Measurements from ENCODE around the gene ATP10D. TPM values are rescaled to one million over a fixed set of nuclear protein-coding genes. Genes with fewer than 3 reads are reported as not detected.
A peak's percentile ranks its signal among the peaks of the same experiment; 100 is the strongest.

ATP10D gene
- 15.7 TPM for total RNA-seq
- long read RNA-seq, partial matches to known transcripts, result 3 of 6 reads
- long read RNA-seq, other reads (novel, unspliced or antisense), result 3 of 6 reads

DNA sequence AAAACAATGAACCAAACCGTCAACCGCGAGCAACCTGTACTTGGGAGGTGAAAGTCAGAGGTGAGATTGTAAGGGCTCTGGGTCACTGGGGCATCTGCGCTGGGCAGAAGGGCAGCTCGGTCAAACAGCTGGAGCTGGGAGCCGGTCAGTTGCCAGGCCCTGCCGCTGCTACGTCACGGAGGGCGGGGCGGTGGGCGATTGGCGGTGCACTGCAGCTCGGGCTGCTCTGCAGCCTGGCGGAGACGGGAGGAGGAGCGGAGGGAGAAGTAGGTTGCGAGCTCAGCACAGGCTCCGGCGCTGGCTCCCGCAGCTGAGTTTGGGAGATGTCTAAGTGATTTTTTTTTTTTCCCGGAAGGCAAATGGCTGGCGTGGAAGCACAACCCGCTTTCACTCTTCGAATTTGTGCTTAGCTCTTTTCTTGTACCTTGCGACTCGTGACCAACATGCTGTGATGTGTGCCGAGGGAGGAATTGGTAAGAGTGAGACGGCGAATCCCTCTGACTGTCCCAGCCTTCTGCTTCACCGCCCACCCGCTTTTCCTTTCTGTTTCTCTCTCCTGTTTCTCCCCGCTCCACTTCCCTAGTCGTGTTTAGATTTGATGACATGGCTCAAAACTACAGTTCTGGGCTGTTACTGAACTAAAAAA is at the start of gene ATP10D:
ATP10D (plus strand) TSS at position 229 of the 646 bp plus-strand sequence. CDS start 27,266 bp downstream, outside the sequence.
- DNase-seq (ENCODE audit: low spot score), result peak; percentile 99

- no peak for DNase-seq (ENCODE audit: low spot score)
Observed at GRCh38 chr4:47442980-47443379, 42.1 kb upstream of the ATP10D start.

GRCh38 chr4:47444031-47444430 is 41.0 kb upstream of the ATP10D start:
- DNase-seq (ENCODE audit: low spot score), result no peak

DNA sequence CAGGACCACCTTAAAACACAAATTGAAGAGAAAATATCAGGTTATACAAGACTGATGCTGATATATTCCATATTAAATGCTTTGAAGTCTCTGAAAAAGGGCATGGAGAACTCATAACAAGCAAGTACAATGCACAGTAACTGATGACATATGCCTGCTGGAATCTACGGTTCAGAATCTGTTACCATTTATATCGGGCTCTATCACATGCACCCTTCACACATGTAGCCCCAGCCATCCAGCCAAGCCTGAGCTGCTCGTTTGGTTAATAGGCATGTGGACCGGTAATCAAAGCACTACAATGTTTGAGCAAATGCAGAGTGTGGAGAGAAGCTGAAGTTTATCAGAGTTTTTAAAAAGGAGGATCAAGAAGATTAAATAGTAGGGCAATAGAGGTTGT is 33.4 kb upstream of the ATP10D start:
- DNase-seq (ENCODE audit: low spot score), result no peak

- no peak for DNase-seq (ENCODE audit: low spot score)
Observed at GRCh38 chr4:47462799-47463234, 22.3 kb upstream of the ATP10D start.

- DNase-seq (ENCODE audit: low spot score), result peak; percentile 99
Observed at GRCh38 chr4:47463235-47463956, 21.7 kb upstream of the ATP10D start, which contains the start of gene COMMD8. Gene COMMD8, minus strand, starts transcription at chr4:47463702. Its CDS starts 51 bp downstream, at chr4:47463651.

GRCh38 chr4:47465004-47465403 is 20.1 kb upstream of the ATP10D start:
- DNase-seq (ENCODE audit: low spot score), result no peak

DNA sequence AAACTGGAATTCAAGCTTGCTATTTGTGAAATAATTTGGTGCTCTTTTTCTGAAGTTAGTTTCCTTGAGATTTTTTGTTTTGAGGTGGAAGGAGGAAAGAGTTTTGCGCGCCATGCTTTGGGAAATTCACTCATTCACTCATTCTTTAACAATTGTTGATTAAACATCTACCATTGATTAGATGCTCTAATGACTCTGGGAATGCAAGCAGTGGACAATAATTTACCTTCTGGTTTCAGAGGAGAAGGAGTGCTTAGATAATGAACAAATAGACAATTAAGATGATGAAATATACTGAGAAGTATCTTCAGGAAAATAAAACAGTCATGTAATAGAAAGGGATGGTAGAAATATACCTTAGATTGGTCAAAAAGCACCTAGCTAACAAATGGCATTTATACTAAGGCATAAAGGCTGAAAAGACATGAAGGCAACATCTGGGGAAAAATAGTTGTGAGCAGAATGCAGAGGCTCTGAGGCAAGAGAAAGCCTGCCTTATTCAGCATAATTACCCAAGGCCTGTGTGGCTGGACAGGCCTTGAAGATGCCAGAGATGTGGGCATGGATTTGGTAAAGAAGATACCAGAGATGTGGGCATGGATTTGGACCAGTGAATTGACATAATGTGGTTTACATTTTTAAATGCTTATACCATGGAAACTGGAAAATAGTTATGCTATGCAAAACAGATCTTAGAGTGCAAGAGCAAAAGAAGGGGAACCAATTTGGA is 18.9 kb upstream of the ATP10D start:
- DNase-seq (ENCODE audit: low spot score), result no peak

GRCh38 chr4:47468706-47469365 is 16.2 kb upstream of the ATP10D start:
- no peak for DNase-seq (ENCODE audit: low spot score)

GRCh38 chr4:47469951-47470350 is 15.1 kb upstream of the ATP10D start:
- no peak for DNase-seq (ENCODE audit: low spot score)

GRCh38 chr4:47471064-47471463 is 14.0 kb upstream of the ATP10D start:
- no peak for DNase-seq (ENCODE audit: low spot score)

DNA sequence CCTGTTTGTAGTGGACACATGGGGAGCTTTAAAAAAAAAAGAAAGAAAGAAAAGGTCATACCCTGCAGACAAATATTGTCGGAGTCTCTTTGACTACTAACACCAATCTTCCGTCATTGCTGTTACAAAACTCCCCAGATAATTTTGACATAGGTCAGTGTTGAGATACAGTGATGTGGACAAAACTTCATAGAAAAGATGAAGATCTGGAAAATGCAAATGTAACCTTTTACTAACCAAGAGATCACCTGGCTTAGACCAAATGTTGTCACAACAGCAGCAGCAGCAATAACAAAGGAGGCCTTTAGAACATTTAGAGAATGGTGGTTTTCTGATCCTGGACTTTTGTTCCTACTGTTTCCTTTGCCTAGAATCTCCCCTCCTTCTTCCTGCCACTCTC is 13.5 kb upstream of the ATP10D start:
- no peak for DNase-seq (ENCODE audit: low spot score)

DNA sequence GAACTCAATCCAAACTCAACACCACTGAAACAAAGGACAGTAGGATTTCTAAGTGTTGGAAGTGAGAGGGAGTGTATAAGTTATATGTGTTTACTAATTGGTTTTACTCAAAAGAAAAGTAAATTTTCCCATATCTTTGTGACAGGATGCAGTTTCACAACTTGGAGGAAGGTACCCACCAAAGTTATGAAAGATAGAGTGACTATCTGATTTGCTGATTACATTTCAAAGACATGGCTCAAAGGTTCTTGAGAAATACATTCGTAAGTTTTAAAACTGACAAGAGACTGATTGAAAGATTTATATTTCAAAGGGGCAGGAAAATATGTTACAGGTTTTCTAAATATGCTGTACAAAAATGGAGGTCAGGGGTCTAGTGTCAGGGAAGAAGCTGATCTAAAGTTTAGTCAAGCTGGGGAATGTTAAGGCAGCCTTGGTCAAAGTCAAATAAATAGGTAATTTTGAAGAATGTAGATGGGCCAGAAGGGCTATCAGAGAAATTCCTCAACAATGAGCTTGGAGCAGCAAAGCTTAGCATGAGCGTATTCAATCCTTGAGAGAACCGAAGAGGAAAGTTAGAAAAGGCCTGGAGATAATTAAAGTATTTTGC is 11.8 kb upstream of the ATP10D start:
- no peak for DNase-seq (ENCODE audit: low spot score)

- no peak for DNase-seq (ENCODE audit: low spot score)
Observed at GRCh38 chr4:47474799-47475198, 10.3 kb upstream of the ATP10D start.

DNA sequence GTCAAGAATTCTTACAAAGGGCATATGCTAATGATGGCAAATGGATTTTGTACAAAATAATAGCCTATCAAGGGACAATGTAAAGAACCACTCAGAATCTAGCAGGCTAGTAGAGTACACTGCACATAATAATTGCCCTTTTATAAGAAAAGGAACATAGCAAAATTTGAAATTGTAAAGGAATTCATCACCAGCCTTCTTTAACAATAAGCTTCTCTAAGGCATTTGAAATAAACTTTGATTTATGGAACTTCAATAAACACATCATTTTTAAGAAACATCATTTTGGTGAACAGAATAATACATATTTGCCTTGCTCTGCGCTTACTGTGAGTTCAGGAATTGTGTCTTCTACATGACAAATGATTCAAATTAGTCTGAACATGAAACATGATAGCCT is 9.7 kb upstream of the ATP10D start:
- DNase-seq (ENCODE audit: low spot score), result no peak

DNA sequence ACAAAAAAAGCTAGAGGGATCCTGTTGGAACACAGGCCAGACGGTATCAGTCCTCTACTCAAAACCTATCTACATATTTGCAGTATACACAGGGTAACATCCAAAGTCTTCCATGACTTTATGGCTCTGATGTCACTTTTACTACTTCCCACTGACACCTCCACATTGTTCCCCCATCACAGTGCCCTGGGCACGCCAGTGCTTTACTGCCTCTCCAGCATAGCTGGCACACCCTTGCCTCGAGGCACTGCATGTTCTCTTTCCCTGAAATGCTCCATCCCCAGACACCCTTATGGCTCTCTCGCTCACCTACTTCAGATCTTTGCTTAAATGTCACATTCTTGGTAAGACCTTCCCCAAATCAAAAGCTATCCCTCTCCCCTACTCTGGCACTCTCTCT is 6.3 kb upstream of the ATP10D start:
- no peak for DNase-seq (ENCODE audit: low spot score)

- DNase-seq (ENCODE audit: low spot score), result no peak
Observed at GRCh38 chr4:47482326-47482725, 2.7 kb upstream of the ATP10D start.

DNA sequence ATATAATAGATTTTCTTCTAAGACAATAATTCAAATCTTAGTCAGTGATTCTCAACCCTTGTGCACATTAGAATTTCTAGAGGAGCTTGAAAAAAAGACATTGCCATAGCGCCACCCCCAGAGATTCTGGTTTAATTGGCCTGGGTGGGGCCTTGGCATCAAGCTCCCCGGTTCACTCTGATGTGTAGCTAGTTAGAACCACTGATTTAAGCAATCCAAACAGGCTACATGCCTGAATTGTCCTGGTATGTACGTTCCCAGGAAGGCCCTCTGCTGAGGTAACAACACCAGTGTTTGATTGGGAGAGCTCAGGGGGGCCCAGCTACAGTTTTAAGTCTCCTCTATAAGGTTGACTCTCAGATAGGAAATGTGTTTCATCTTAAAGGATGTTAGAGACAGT is 1.3 kb upstream of the ATP10D start:
- no peak for DNase-seq (ENCODE audit: low spot score)

DNA sequence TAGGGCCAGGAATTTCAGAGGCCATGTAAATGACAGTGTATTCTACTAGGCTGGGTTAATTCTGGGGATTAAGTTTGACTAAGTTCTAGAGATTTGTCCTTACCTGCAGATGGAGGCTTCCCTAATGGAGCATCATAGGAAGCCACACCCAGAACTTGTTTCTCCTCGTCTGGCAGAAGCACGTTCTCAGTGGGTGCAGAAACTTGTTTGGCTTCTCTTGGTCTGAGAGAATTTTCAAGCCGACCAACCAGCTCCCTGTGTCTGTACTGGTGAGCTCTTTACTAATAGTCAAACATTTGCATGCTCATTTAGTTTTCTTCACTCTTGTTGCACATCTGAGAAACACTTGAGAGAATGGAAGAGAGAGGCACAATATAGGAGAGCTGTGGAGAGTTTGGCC is 907 bp upstream of the ATP10D start:
- DNase-seq (ENCODE audit: low spot score), result no peak

DNA sequence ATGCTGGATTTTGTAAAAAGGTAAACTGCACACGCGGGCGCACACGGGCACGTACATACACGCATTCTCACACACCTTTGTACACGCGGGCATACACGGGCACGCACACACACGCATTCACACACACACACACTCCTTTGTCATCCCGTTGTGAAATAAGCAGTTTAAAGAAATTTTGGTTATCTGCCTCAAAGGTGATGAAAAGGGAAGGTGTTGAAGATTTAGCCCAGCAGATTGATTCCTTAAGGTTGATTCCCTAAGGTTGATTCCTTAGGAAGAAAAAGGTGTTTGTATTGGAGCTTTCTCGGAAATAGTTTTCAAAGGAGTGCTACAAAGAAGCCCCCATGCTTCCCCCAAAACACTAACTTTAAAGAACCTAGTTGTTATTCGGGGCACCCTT is 693 bp downstream of the ATP10D start:
- no peak for DNase-seq (ENCODE audit: low spot score)

DNA sequence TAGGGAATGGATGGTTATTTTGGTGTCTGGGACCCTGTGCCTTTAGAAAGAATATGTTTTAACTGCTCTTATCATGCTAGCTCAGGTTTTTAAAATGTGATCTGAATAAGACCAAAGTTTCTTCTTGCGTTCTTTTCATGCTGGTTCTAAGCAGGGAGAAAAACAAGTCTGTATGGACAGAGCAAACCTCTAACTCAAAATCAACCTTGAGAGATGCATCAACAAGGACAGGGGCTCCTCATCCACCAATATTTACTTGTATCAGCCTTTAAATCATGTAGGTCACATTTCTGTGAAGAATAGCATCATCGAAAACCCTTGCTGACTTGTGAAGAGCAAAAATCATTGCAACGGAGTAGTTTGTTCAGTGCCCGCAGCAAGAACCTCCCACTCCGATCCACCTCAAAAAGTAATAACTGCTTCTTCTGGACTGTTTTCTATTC is 1.2 kb downstream of the ATP10D start:
- DNase-seq (ENCODE audit: low spot score), result no peak
